ENCODE results near the gene FNIP2.
"Not testable (repeated sequence)": the region's sequence is repeated elsewhere in the genome, so short reads cannot be mapped to it uniquely, and the experiment has no call there.

FNIP2 gene

DNA sequence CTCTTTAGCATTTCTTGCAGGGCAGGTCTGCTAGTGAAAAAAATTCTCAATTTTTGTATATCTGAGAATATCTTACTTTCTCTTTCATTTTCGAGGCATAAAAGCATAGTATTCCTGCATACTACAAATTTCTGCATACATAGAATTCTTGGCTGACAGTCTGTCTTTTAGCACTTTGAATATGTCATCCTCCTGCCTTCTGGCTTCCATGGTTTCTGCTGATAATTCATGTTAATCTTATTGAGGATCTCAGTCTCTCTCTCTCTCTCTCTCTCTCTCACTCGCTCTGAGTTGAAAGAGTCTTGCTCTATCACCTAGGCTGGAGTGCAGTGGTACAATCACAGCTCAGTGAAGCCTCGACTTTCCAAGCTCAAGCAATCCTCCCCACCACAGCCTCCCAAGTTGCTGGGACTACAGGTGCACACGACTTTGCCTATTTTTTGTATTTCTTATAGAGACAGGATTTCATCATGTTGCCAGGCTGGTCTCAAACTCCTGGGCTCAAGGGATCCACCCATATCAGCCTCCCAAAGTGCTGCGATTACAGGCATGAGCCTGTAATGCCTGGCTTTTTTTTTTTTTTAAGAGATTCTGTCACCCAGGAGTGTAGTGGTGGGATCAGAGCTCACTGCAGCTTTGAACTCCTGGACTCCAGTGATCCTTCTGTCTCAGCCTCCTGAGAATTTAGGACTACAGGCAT is 161.3 kb downstream of the FNIP2 start:
- DNase-seq = no peak

DNA sequence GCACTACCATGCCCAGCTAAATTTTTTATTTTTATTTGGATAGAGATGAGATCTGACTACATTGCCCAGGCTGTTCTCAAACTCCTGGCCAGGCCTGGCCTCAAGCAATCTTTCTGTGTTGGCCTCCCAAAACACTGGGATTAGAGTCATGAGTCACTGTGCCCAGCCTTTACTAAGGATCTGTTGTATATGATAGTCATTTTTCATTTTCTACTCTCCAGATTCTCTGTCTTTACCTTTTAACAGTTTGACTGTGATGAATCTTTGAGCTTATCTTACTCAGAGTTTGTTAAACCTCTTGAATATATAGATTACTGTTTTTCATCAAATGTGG is 161.8 kb downstream of the FNIP2 start:
- DNase-seq = no peak

DNA sequence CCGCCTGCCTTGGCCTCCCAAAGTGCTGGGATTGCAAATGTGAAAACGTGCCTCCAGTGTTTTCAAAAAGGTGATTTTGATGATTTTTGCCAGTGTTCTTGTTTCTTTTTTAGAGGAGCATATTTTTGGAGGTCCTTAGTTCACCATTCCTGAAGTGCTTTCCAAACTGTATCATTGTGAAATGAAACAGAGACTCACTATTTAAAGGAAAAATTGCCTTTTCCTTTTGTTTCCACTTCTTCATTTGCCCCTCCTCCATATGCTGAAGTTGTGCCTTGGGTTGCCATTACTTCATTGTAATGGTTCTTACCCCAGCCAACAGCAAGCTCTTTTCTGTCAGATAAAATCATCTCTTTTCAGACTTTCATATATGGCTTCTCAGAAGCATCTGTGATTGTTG is 164.4 kb downstream of the FNIP2 start:
- DNase-seq = no peak

DNA sequence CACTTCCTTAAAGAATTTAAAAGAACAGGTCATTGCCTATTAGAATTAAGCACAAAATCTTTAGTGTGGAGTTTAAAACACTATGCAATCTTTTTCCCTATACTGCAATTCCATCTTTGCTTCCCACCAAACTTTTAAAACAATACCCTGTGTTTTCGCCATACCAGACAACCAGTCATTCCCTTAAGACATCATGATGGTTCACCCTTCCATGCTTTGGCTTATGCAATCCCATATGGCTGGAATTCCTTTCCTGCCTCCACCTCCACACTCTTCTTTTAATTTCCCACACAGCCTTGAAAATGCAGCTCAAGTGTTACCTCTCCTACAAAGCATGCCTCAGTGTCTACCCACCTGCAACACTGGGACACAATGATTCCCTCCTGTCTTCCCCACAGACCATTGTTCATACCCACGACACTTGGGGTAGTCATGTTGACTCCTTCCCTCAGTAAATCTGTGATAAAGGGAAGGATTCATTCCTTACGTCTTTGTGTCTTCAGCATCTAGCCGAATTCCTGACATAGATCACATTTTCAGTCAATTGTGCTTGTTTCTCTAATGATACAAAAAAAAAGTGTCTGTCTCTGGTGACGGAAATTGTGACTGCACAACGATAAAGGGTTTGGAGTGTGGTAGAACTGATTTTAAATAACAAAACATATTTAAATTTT is 166.3 kb downstream of the FNIP2 start:
- DNase-seq = no peak

DNA sequence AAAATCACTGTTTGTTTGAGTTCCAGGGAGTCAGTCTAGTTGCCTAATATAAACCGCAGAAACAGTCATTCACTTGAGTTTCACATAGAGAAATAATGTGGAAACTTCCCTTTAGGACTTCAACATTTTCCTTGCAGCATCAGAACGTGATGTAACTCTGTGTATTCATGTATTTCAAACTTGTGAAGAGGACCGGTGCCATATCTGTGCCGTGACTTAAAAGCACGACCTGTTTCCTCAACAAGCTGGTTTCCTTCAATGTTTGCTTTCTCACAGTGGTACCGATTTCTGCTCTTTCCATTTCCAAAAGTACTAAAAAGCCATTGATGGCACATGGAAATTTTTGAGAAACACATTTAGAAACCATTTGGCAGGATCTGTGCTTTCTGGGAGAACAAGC is 167.4 kb downstream of the FNIP2 start:
- DNase-seq = no peak

DNA sequence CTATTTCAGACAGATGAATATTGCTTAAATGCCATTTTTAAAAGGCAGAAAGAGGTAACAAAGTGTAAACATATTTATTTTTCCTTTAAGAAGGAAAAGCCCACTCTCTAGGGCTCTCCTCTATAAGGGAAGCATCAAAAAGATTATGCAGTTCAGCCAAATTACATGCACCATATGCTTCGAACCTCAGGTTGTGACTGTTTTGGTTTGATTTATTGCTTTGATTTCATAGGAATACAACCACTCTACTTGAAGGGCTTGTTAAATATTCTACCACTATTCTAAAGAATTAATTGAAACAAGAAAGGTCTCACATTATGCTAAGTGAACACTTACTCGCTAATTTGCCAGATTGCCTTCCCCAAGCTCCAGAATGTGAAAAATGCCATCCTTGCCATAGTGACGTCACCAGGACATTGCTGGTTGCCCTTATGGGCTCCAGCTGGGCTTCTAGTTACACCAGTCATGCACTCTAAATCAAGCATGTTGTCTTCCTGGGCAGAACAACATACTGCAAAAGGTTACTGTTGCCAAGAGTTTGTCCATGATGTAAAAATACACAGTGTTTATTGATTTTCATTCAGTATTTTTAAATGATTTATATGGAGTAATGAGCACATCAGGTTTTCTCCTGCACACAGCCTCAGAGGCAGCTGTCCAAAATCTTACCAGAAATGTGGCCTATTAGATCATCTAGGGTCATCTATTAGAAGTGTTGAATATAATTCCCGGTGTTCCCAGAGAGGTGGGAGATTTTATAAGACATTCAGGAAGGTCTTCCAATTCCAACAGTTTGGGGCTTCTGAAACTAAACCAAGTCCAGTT is 169.6 kb downstream of the FNIP2 start:
- no peak for DNase-seq

DNA sequence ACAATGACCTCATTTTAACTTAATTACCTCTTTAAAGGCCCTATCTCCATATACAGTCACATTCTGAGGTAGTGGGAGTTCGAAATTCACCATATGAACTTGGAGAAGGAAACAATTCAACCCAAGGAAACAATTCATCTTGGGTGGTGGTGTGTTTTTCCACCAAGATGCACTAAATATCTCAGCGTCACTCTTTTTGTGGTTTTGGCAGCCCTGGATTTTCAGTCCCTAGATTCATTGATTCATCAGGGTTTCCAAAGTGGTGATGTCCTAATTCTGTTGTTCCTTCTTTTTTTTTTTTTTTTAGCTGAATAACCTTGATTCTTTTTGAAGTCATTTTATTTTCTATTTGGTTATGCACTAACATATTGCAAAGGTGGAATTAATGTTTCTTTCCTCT is 171.4 kb downstream of the FNIP2 start:
- no peak for DNase-seq

DNA sequence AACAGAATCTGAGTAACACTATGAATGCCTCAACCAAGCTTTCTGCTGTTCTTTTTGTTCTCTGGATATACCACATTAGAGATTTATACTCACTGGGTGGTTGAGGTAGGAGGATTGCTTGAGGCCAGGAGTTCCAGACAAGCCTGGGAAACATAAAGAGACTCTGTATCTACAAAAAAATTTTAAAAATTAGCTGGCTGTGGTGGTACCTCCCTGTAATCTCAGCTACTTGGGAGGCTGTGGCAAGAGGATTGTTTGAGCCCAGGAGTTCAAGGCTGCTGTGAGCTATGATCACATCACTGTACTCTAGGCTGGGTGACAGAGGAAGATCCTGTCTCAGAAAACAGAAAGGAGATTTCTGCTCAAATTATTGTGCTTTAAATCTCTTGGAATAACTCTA is 172.5 kb downstream of the FNIP2 start:
- DNase-seq = no peak

DNA sequence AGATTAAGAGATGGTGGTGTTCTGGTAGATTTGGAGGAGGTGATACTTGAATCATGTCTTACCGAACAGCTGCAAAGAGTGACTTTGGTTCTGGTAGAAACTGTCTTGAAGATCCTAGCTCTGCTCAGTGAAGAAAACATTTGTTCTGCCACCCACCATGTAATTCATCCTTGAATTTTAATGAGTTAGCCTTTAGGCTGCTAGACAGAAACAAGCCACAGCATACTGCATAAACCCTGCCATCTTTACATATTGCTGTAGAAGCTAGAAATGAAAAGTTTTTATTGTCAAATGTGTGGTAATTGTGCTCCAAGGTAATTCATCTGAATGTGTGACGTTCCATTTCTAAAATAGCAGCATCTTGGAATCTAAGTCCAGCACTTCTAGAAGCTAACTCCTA is 173.1 kb downstream of the FNIP2 start:
- DNase-seq = no peak

DNA sequence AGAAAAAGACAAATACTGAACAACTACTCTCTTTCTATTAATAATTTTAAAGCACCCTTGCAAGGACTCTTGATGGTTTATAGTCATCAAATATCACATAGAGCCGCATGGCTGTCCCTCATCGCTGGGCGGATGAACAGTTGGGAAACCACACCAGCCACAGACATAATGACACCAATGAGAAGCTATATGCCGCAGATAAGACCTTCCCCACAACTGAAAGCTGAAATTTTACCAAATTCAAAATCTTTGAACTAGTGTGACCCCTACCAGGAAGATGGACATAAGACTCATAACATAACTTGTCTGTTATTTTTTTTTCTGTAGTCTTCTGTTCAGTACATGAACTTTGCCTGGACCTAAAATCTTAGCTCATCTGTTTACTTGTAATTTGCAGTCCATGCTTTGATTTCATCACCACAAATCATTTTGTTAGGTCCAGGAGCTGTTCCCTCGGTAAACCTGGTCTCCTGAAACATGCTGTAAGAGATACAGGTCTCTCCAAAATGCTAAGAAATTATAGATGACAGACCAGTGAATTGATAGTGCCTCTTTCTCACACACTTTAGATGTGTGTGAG is 176.8 kb downstream of the FNIP2 start:
- no peak for DNase-seq

DNA sequence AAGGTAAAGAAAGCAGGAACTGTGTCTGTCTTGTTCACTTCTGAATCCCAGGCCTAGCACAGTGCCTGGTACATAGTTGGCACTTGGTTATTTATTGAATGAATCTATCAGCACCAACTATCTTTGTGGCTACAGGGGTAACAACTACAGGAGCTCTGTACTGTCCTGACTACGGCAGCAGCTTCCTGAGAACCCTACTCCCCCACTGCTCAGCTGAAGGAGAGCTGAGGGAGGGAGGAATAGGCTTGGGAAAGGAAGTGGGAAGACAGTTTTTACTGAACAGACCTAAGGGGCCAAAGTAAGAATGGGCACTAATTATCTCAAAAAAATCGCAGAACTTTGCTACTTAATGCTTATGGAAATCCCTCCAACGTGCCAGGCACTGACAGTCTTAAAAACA is 178.0 kb downstream of the FNIP2 start:
- DNase-seq = no peak

DNA sequence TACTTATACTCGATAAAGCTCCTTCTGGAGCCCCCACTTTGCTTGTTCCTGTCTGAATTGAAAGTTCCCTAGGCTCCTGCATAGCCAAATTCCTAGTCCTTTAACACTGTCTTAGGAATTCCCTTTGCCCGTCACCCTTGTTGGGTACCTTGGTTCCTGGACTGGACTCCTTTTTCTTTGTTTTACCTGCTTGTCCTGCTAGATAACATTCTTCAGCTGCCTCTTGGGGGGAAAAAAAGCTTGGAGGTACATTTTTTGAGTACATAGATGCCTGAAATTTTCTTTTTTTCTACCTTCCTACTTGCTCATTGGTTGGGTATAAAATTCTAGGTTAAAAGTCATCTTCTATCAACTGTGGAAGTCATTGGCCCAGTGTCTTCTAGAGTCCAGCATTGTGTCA is 179.2 kb downstream of the FNIP2 start:
- DNase-seq = no peak

DNA sequence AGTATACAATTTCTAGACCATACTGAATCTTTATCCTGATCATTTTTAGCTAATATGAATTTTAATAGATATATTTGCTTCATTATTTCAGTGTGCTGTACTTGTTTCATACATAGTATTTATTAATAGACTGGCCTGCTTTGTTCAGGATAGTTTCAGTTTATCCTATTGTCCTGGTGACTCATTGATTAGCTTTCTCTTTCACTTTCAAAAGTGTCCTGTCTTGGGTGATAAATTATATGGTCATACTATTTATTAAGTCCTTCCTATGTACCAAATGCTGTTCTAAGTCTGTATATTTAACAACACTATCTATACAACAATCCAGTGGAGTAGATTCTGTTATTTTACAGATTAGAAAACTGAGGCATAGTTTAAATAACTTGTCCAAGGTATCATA is 180.3 kb downstream of the FNIP2 start:
- DNase-seq = no peak

DNA sequence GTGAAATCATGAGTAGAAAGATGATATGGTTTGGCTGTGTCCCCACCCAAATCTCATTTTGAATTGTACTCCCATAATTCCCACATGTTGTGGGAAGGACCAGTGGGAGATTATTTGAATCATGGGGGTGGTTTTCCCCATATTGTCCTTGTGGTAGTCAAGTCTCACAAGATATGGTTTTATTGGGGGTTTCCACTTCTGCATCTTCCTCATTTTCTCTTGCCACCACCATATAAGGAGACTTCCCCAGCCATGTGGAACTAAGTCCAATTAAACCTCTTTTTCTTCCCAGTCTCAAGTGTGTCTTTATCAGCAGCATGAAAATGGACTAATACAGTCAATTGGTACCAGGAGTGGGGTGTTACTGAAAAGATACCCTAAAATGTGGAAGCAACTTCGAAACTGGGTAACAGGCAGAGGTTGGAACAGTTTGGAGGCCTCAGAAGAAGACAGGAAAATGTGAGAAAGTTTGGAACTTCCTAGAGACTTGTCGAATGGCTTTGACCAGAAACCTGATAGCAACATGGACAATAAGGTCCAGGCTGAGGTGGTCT is 183.5 kb downstream of the FNIP2 start:
- not testable (repeated sequence) for DNase-seq

DNA sequence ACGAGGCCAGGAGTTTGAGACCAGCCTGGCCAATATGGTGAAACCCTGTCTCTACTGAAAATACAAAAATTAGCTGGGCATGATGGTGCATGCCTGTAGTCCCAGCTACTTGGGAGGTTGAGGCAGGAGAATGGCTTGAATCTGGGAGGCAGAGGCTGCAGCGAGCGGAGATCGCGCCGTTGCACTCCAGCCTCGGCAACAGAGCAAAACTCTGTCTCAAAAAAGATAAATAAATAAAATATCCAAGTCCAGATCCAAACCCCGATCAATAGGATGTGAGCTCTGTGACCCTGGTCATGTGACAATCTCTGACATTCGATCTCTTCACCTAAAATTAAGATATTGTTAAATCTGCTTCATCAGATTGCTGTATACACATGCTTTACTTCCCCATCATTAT is 187.5 kb downstream of the FNIP2 start:
- DNase-seq = not testable (repeated sequence)

DNA sequence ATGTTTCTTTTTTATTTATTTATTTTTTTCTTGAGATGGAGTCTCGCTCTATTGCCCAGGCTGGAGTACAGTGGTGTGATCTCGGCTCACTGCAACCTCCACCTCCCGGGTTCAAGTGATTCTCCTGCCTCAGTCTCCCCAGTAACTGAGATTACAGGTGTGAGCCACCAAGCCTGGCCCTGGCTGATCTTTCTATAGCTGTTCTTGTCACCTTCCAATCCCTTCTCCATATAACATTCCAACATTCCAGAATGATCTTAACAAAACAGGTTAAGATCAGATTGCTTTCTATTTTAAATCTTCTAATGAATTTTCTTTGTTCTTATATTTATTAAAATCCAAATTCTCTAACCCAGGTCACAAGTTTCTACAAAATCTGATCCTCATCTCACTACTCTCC is 188.1 kb downstream of the FNIP2 start:
- not testable (repeated sequence) for DNase-seq

Data from activated naive CD4-positive, alpha-beta T cell (primary cell).